Thyroid gland (tissue), 4 donors: ENCODE results near the gene PALLD. TPM values are rescaled to one million over a fixed set of nuclear protein-coding genes. Genes with fewer than 3 reads are reported as not detected.
"Not testable (repeated sequence)": the region's sequence is repeated elsewhere in the genome, so short reads cannot be mapped to it uniquely, and the experiment has no call there.

ENCODE experiments used
- DNase-seq, 2 donors: peaks; one replicate each; pipeline ENCODE4 v3.0.0-alpha.2; 2019
- H3K27ac ChIP-seq, 3 donors: fragments of 200-600 bp; sonication (generic); 1 replicate in 2 of 3; 2 replicates in 1 of 3; pipeline ENCODE4 v1.5.1; 2016 to 2019; ENCODE audit warnings: mild to moderate bottlenecking in 1 of 3, moderate library complexity in 1 of 3
- H3K27me3 ChIP-seq: fragments of 200-600 bp; sonication (generic); one replicate; pipeline ENCODE4 v1.5.1; 2019
- H3K36me3 ChIP-seq, 2 donors: fragments of 200-600 bp; sonication (generic); one replicate each; pipeline ENCODE4 v1.5.1; 2016 to 2019
- H3K4me1 ChIP-seq, 2 donors: fragments of 200-600 bp; sonication (generic); one replicate each; pipeline ENCODE4 v1.5.1; 2017 to 2019
- H3K4me3 ChIP-seq, 3 donors: fragments of 200-600 bp; sonication (generic); replicated peaks in 1 of 3; 1 replicate in 2 of 3; 2 replicates in 1 of 3; pipeline ENCODE4 v1.5.1; 2016; ENCODE audit warnings: mild to moderate bottlenecking in 1 of 3
- H3K9me3 ChIP-seq: fragments of 200-600 bp; sonication (generic); one replicate; pipeline ENCODE4 v1.5.1; 2017
- CTCF ChIP-seq, 6 experiments: fragments of 200-600 bp in 3 of 6; fragments of 450-650 bp in 3 of 6; sonication (generic) in 3 of 6; IDR thresholded peaks; one replicate each; pipeline ENCODE4 v1.5.1; 2016 to 2019; ENCODE audit warnings: antibody characterized with exemption in 6 of 6, mild to moderate bottlenecking in 2 of 6, inconsistent platforms in 1 of 6, moderate library complexity in 1 of 6
- POLR2A ChIP-seq, 2 donors: fragments of 450-650 bp; IDR thresholded peaks; one replicate each; pipeline ENCODE4 v1.6.1; 2017; ENCODE audit warnings: antibody characterized with exemption in 2 of 2, mild to moderate bottlenecking in 2 of 2, moderate library complexity in 1 of 2
- WGBS, 2 donors: methylation state at CpG; one replicate each; pipeline ENCODE4 v1.1.5; 2017; 5-methylcytosine and 5-hydroxymethylcytosine counted together
- intact Hi-C: fragments of 100-400 bp; cut with DNase I; formaldehyde crosslinking; loops from one replicate; pipeline ENCODE4 v1.15.1; 2023
- total RNA-seq, 4 donors: library from RNA; depleted of rRNA; stranded (reverse); fragments of >200 nt; gene quantifications; one replicate each; pipeline ENCODE4 v1.2.3, GENCODE V29; 2016

The PALLD gene
- total RNA-seq, 4 donors from 2014 or later = 152 to 311 (median 226) TPM

GRCh38 chr4:168453146-168453545 is 43.7 kb upstream of the PALLD start:
- H3K27me3 ChIP-seq = no peaks in the 10 kb centered on the region
- no peak for TF ChIP-seq CTCF (IDR thresholded peaks at IDR 0.05)
- no peak for TF ChIP-seq POLR2A (IDR thresholded peaks at IDR 0.05)
- no peak for DNase-seq
- H3K27ac ChIP-seq = no peak overlapping the region
- H3K9me3 ChIP-seq = no peaks in the 10 kb centered on the region
- no peak overlapping the region for H3K4me3 ChIP-seq
- intact Hi-C loops = no loop called here
- H3K36me3 ChIP-seq = no peaks in the 10 kb centered on the region
- no peaks in the 10 kb centered on the region for H3K4me1 ChIP-seq
- 89 to 92% methylated on average over 5 of the region's 5 CpGs for WGBS, 2 donors

GRCh38 chr4:168458256-168458655 is 38.6 kb upstream of the PALLD start:
- WGBS, 2 donors = 96 to 98% methylated on average over 2 of the region's 2 CpGs
- H3K27ac ChIP-seq, H3K9me3 ChIP-seq, DNase-seq, H3K4me3 ChIP-seq, H3K4me1 ChIP-seq, intact Hi-C loops, H3K27me3 ChIP-seq, H3K36me3 ChIP-seq: not testable (repeated sequence)

GRCh38 chr4:168461821-168462220 is 35.0 kb upstream of the PALLD start:
- Histone ChIP-seq H3K36me3 (no peaks in the 10 kb centered on the region), H3K4me3 (no peak overlapping the region), H3K27me3 (no peaks in the 10 kb centered on the region), H3K27ac (no peak overlapping the region), H3K9me3 (no peaks in the 10 kb centered on the region), H3K4me1 (no peaks in the 10 kb centered on the region)
- no peak for DNase-seq
- intact Hi-C loops = no loop called here
- WGBS, 2 donors = 75 to 76% methylated on average over 4 of the region's 4 CpGs
- TF ChIP-seq POLR2A (IDR thresholded peaks at IDR 0.05) (no peak), CTCF (IDR thresholded peaks at IDR 0.05) (no peak)

- intact Hi-C loops = no loop called here
- Histone ChIP-seq H3K27ac (no peak overlapping the region), H3K4me3 (no peak overlapping the region), H3K4me1 (no peaks in the 10 kb centered on the region), H3K9me3 (no peaks in the 10 kb centered on the region), H3K27me3 (no peaks in the 10 kb centered on the region), H3K36me3 (no peaks in the 10 kb centered on the region)
- no peak for DNase-seq
- TF ChIP-seq POLR2A (IDR thresholded peaks at IDR 0.05) (no peak), CTCF (IDR thresholded peaks at IDR 0.05) (no peak)
- WGBS, 2 donors = 98 to 99% methylated on average over 2 of the region's 2 CpGs
Measured at GRCh38 chr4:168472920-168473319, 23.9 kb upstream of the PALLD start.

- WGBS, 2 donors = 73 to 74% methylated on average over 5 of the region's 5 CpGs
- intact Hi-C loops = no loop called here
- no peak overlapping the region for H3K27ac ChIP-seq
- H3K4me3 ChIP-seq = no peak overlapping the region
- no peak for TF ChIP-seq POLR2A (IDR thresholded peaks at IDR 0.05)
- no peak for TF ChIP-seq CTCF (IDR thresholded peaks at IDR 0.05)
- no peaks in the 10 kb centered on the region for H3K9me3 ChIP-seq
- H3K4me1 ChIP-seq = no peaks in the 10 kb centered on the region
- no peak for DNase-seq
- H3K36me3 ChIP-seq = no peaks in the 10 kb centered on the region
- H3K27me3 ChIP-seq = no peaks in the 10 kb centered on the region
Measured at GRCh38 chr4:168474660-168475320, 22.1 kb upstream of the PALLD start.
